Stimulated activated memory B cell treated with anti-CD40 and anti-IgM and Interleukin-4, amounts not matched to agents 10 μg/mL and 1 μg/mL and 100 μg/mL, for 72 hours (primary cell): ENCODE data around the gene PANX2.
"Not testable (repeated sequence)": the region's sequence is repeated elsewhere in the genome, so short reads cannot be mapped to it uniquely, and the experiment has no call there.

Experiments used
- ATAC-seq: fragments of 150-1000 bp; cut with Tn5 transposase; 2 replicates; pipeline ENCODE4 v1.10.0; 2021
- H3K27ac Mint-ChIP-seq: one replicate; pipeline ENCODE4 v1.8.0; 2022; ENCODE audit warnings: mild to moderate bottlenecking, mixed read lengths
- H3K27me3 Mint-ChIP-seq: one replicate; pipeline ENCODE4 v1.8.0; 2022; ENCODE audit warnings: mixed read lengths
- H3K36me3 Mint-ChIP-seq: one replicate; pipeline ENCODE4 v1.8.0; 2022; ENCODE audit warnings: mixed read lengths
- H3K4me1 Mint-ChIP-seq: one replicate; pipeline ENCODE4 v1.8.0; 2022; ENCODE audit warnings: mixed read lengths
- H3K4me3 Mint-ChIP-seq: one replicate; pipeline ENCODE4 v1.8.0; 2022; ENCODE audit warnings: mild to moderate bottlenecking, moderate library complexity, mixed read lengths
- H3K9me3 Mint-ChIP-seq: one replicate; pipeline ENCODE4 v1.8.0; 2022; ENCODE audit warnings: mixed read lengths

The PANX2 gene, protein sequence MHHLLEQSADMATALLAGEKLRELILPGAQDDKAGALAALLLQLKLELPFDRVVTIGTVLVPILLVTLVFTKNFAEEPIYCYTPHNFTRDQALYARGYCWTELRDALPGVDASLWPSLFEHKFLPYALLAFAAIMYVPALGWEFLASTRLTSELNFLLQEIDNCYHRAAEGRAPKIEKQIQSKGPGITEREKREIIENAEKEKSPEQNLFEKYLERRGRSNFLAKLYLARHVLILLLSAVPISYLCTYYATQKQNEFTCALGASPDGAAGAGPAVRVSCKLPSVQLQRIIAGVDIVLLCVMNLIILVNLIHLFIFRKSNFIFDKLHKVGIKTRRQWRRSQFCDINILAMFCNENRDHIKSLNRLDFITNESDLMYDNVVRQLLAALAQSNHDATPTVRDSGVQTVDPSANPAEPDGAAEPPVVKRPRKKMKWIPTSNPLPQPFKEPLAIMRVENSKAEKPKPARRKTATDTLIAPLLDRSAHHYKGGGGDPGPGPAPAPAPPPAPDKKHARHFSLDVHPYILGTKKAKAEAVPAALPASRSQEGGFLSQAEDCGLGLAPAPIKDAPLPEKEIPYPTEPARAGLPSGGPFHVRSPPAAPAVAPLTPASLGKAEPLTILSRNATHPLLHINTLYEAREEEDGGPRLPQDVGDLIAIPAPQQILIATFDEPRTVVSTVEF

DNA sequence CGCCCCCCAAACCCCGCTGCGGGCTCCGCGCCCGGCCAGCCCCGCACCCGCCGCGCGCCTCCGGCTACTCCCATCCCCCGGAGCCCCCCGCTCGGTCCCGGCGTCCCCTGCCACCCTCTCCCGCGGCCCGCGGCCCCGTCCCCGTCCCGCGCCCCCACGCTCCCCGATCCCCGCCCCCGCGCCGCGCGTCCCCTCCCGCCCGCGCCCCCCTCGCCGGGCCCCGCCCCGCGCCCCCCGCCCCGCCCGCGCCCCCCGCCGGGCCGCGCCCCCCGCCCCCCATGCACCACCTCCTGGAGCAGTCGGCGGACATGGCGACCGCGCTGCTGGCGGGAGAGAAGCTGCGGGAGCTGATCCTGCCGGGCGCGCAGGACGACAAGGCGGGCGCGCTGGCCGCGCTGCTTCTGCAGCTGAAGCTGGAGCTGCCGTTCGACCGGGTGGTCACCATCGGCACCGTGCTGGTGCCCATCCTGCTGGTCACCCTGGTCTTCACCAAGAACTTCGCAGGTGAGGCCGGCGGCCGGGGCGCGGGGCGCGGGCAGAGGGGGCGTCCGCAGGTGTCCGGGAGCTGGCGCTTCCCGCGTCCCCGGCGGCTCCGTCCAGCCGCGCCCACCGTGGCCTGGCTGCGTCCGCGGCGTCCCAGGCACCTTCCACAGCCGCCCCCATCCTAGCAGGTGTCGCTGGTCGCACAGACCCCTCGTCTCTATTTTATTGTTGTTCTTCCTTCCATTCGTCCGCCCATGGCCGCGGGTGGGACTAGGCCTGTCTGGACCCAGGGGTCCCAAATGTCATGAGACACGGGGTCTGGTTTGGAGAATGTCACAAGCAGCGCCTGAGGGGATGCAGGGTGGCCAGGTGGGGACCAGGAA, at the start of gene PANX2:
TSS of gene PANX2 (plus strand) at position 279 of the 866 bp plus-strand sequence. CDS start at position 279, 0 bp downstream.
- Mint-ChIP-seq H3K27ac (peak within 1 kb of the TSS; percentile 93), H3K9me3 (no peaks in the 10 kb centered on the region), H3K36me3 (no peaks in the 10 kb centered on the region), H3K4me3 (peak within 1 kb of the TSS; percentile 73), H3K27me3 (peaks cover 34% of the 10 kb centered on the region), H3K4me1 (peaks cover 43% of the 10 kb centered on the region)
- peak; percentile 44 for ATAC-seq

DNA sequence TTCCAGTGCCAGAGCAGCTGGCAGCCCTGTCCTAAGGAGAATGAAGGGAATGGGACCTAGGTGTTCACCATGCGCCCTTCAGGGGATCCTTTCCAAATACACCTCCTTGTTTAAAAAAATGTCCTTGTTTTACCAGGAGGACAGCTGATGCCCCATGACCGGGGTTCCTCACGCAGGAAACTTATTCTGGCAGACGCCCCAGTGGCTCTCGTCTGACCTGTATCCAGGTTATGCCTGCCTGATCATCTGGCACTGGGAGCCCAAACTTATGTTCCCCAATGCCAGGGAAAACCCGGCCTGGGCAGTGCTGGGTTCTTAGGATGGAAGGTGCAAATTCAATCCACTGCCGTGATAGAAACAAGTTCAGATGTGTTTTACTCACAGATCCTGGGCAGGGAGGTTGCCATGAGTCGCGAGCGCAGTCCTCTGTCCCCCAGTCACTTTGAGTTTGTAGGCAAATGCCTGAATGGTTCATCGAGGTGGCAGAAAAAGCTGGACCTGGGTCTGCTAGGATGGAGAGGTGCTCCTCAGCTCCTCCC, 49.3 kb upstream of the PANX2 start:
- Mint-ChIP-seq H3K36me3 (peaks cover 8% of the 10 kb centered on the region), H3K9me3 (peaks cover 9% of the 10 kb centered on the region), H3K4me1 (no peaks in the 10 kb centered on the region), H3K27ac (no peak overlapping the region), H3K4me3 (no peak overlapping the region), H3K27me3 (peaks cover 43% of the 10 kb centered on the region)
- no peak for ATAC-seq

- Mint-ChIP-seq H3K9me3 (peaks cover 9% of the 10 kb centered on the region), H3K4me3 (no peak overlapping the region), H3K27me3 (peaks cover 46% of the 10 kb centered on the region), H3K36me3 (peaks cover 8% of the 10 kb centered on the region), H3K27ac (no peak overlapping the region), H3K4me1 (no peaks in the 10 kb centered on the region)
- no peak for ATAC-seq
These were observed 47.4 kb upstream of the PANX2 start for GRCh38 chr22:50123119-50123518.

GRCh38 chr22:50125029-50125428, 45.5 kb upstream of the PANX2 start:
- Mint-ChIP-seq H3K4me1 (no peaks in the 10 kb centered on the region), H3K27me3 (peaks cover 46% of the 10 kb centered on the region), H3K27ac (no peak overlapping the region), H3K9me3 (peaks cover 9% of the 10 kb centered on the region), H3K4me3 (no peak overlapping the region), H3K36me3 (peaks cover 8% of the 10 kb centered on the region)
- no peak for ATAC-seq

- Mint-ChIP-seq H3K9me3 (peaks cover 3% of the 10 kb centered on the region), H3K27me3 (peaks cover 53% of the 10 kb centered on the region), H3K4me3 (no peak overlapping the region), H3K36me3 (peaks cover 3% of the 10 kb centered on the region), H3K27ac (no peak overlapping the region), H3K4me1 (no peaks in the 10 kb centered on the region)
- no peak for ATAC-seq
These were observed 41.3 kb upstream of the PANX2 start for GRCh38 chr22:50129121-50129736.

DNA sequence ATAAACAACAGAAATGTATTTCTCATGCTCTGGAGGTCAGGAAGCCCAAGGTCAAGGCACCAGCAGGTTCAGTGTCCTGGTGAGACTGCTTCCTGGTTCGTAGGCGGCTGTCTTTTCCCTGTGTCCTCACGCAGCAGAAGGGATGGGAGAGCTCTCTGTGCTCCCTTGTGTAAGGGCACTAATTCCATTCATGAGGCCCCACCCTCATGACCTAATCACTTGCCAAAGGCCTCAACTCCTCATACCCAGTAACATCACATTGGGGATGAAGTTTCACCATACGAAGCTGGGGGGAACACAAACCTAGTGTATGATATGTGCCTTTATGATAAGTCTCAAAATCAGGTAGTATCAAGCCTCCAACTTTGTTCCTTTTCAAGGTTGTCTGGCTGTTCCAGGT, 38.6 kb upstream of the PANX2 start:
- H3K4me3 Mint-ChIP-seq = no peak overlapping the region

GRCh38 chr22:50134481-50134880, 36.0 kb upstream of the PANX2 start:
- no peaks in the 10 kb centered on the region for H3K9me3 Mint-ChIP-seq
- peaks cover 53% of the 10 kb centered on the region for H3K27me3 Mint-ChIP-seq
- ATAC-seq = no peak
- H3K4me1 Mint-ChIP-seq = peaks cover 4% of the 10 kb centered on the region
- no peaks in the 10 kb centered on the region for H3K36me3 Mint-ChIP-seq
- H3K4me3 Mint-ChIP-seq = no peak overlapping the region
- H3K27ac Mint-ChIP-seq = no peak overlapping the region

More for the DNA sequence above, 38.6 kb upstream of the PANX2 start:
- Mint-ChIP-seq H3K9me3 (no peaks in the 10 kb centered on the region), H3K36me3 (no peaks in the 10 kb centered on the region), H3K4me1 (no peaks in the 10 kb centered on the region), H3K27me3 (peaks cover 63% of the 10 kb centered on the region), H3K27ac (no peak overlapping the region)
- ATAC-seq = no peak

DNA sequence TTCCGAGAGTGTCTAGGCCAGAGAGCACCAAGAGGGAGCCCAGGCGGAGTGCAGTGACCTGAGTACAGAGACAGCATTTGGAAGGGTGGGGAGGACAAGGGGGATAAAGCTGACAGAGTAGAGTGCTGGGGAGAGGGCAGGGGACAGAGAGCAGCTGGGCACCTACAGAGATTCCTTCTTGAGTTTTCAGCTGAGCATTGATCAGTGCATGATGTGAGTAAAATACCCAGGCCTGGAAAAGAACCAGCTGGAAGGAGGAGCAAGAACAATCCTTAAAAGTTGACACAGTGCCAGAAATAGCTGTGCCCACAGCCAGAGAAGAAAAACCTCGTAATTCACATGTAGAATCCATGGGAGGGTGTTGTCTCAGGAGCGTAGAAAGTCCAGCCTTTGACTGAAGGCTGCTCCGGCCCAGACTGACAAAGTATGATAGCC, 33.9 kb upstream of the PANX2 start:
- Mint-ChIP-seq H3K9me3 (no peaks in the 10 kb centered on the region), H3K27ac (no peak overlapping the region), H3K27me3 (peaks cover 40% of the 10 kb centered on the region), H3K36me3 (no peaks in the 10 kb centered on the region), H3K4me3 (no peak overlapping the region), H3K4me1 (peaks cover 11% of the 10 kb centered on the region)
- no peak for ATAC-seq

- not testable (repeated sequence) for H3K36me3 Mint-ChIP-seq, H3K4me3 Mint-ChIP-seq, H3K27ac Mint-ChIP-seq, ATAC-seq, H3K9me3 Mint-ChIP-seq
- Mint-ChIP-seq H3K4me1 (peaks cover 11% of the 10 kb centered on the region), H3K27me3 (peaks cover 47% of the 10 kb centered on the region)
These were observed 33.3 kb upstream of the PANX2 start for GRCh38 chr22:50137277-50137676.

- Mint-ChIP-seq H3K27ac (no peak overlapping the region), H3K36me3 (no peaks in the 10 kb centered on the region), H3K27me3 (peaks cover 48% of the 10 kb centered on the region), H3K4me1 (peaks cover 11% of the 10 kb centered on the region), H3K9me3 (no peaks in the 10 kb centered on the region), H3K4me3 (no peak overlapping the region)
- no peak for ATAC-seq
These were observed 32.5 kb upstream of the PANX2 start for GRCh38 chr22:50138041-50138440.

DNA sequence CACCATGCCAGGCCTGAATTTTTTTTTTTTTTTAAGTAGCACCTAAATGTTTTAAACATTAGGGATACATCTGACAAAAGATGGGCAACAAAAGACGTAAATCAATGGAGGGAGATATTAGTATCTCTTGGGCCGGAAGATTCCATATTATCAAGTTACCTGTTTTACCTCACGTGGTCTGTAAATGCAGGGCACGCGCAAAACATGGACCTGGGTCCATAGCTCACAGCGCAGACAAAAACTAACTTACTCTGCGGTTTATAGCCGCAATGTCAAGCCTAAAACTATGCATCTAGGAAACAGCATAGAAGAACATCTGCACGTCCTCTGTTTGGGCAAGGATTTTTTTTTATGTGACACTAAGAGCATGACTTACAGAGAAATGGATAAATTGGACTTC, 31.5 kb upstream of the PANX2 start:
- Mint-ChIP-seq H3K27me3 (peaks cover 39% of the 10 kb centered on the region), H3K9me3 (no peaks in the 10 kb centered on the region)

GRCh38 chr22:50139843-50140415, 30.6 kb upstream of the PANX2 start:
- Mint-ChIP-seq H3K27me3 (peaks cover 33% of the 10 kb centered on the region), H3K4me1 (peaks cover 11% of the 10 kb centered on the region), H3K27ac (no peak overlapping the region), H3K9me3 (no peaks in the 10 kb centered on the region), H3K4me3 (no peak overlapping the region), H3K36me3 (no peaks in the 10 kb centered on the region)
- ATAC-seq = peak; percentile 50

More for the DNA sequence above, 31.5 kb upstream of the PANX2 start:
- Mint-ChIP-seq H3K4me1 (peaks cover 11% of the 10 kb centered on the region), H3K27ac (no peak overlapping the region), H3K36me3 (no peaks in the 10 kb centered on the region), H3K4me3 (no peak overlapping the region)
- no peak for ATAC-seq

- peaks cover 40% of the 10 kb centered on the region for H3K27me3 Mint-ChIP-seq
These were observed 29.9 kb upstream of the PANX2 start for GRCh38 chr22:50140615-50141014.

GRCh38 chr22:50141462-50141861, 29.1 kb upstream of the PANX2 start:
- no peak overlapping the region for H3K4me3 Mint-ChIP-seq
- H3K36me3 Mint-ChIP-seq = no peaks in the 10 kb centered on the region
- H3K27me3 Mint-ChIP-seq = peaks cover 43% of the 10 kb centered on the region
- no peak overlapping the region for H3K27ac Mint-ChIP-seq
- no peaks in the 10 kb centered on the region for H3K9me3 Mint-ChIP-seq
- no peak for ATAC-seq
- peaks cover 11% of the 10 kb centered on the region for H3K4me1 Mint-ChIP-seq

More at GRCh38 chr22:50140615-50141014, 29.9 kb upstream of the PANX2 start:
- H3K4me3 Mint-ChIP-seq = no peak overlapping the region
- no peaks in the 10 kb centered on the region for H3K9me3 Mint-ChIP-seq
- no peaks in the 10 kb centered on the region for H3K36me3 Mint-ChIP-seq
- H3K27ac Mint-ChIP-seq = no peak overlapping the region
- no peak for ATAC-seq
- H3K4me1 Mint-ChIP-seq = peaks cover 11% of the 10 kb centered on the region
